K562 (cell line): Measurements from ENCODE around the gene TRPV5. TPM values are rescaled to one million over a fixed set of nuclear protein-coding genes. Genes with fewer than 3 reads are reported as not detected.

Experiments used
- ARID1B ChIP-seq: fragments of 450-650 bp; IDR thresholded peaks from 2 replicates; pipeline ENCODE4 v1.6.1; 2016; ENCODE audit warnings: antibody characterized with exemption, mild to moderate bottlenecking, inconsistent platforms
- CHD4 ChIP-seq: fragments of 200-600 bp; sonication (generic); IDR thresholded peaks from 3 replicates; pipeline ENCODE4 v1.6.1; 2012; ENCODE audit warnings: low read depth, mild to moderate bottlenecking, mixed read lengths, low read length, inconsistent platforms; ENCODE audit not compliant: insufficient read depth, insufficient replicate concordance, poor library complexity, severe bottlenecking
- CLOCK ChIP-seq: fragments of 250-450 bp; sonication (Bioruptor Pico); IDR thresholded peaks from 2 replicates; pipeline ENCODE4 v1.4.0; 2020; ENCODE audit warnings: mild to moderate bottlenecking, moderate library complexity, borderline replicate concordance
- DNMT1 ChIP-seq: fragments of 450-650 bp; IDR thresholded peaks from 2 replicates; pipeline ENCODE4 v1.6.1; 2016; ENCODE audit warnings: antibody characterized with exemption, mild to moderate bottlenecking
- ELF2 ChIP-seq: fragments of 250-450 bp; sonication (Bioruptor Pico); IDR thresholded peaks from 2 replicates; pipeline ENCODE4 v1.5.0; 2021; ENCODE audit warnings: mild to moderate bottlenecking
- HNRNPUL1 ChIP-seq: fragments of 200-400 bp; formaldehyde crosslinking; IDR thresholded peaks from 2 replicates; pipeline ENCODE4 v1.6.1; 2017; ENCODE audit warnings: low read length
- KLF6 ChIP-seq: fragments of 250-450 bp; sonication (Bioruptor Pico); IDR thresholded peaks from 2 replicates; pipeline ENCODE4 v1.4.0; 2020; ENCODE audit warnings: mild to moderate bottlenecking, moderate library complexity, borderline replicate concordance
- MXI1 ChIP-seq: IDR thresholded peaks from 2 replicates; pipeline ENCODE4 v1.6.1; 2011; ENCODE audit warnings: low read depth, mild to moderate bottlenecking, improper control_type of control experiment, low read length
- RBM25 ChIP-seq: fragments of 200-400 bp; formaldehyde crosslinking; IDR thresholded peaks from 2 replicates; pipeline ENCODE4 v1.6.1; 2018; ENCODE audit warnings: low read length, low read depth, moderate library complexity; ENCODE audit not compliant: severe bottlenecking
- TCF15 ChIP-seq: fragments of 250-450 bp; sonication (Bioruptor Pico); IDR thresholded peaks from 2 replicates; pipeline ENCODE4 v1.8.0; 2022; ENCODE audit warnings: moderate library complexity, mild to moderate bottlenecking, inconsistent platforms
- ZNF184 ChIP-seq: sonication (generic); formaldehyde crosslinking; IDR thresholded peaks from 2 replicates; pipeline ENCODE4 v1.5.0; 2020; ENCODE audit warnings: missing genetic modification reagents
- ZNF324 ChIP-seq: fragments of 250-450 bp; sonication (Bioruptor Pico); IDR thresholded peaks from 2 replicates; pipeline ENCODE4 v1.4.0; 2020; ENCODE audit warnings: mild to moderate bottlenecking
- polyA plus RNA-seq, 8 experiments: library from polyadenylated mRNA; depleted of rRNA in 4 of 8; stranded (reverse) in 5 of 8; unstranded in 3 of 8; fragments of >200 nt; fragmentation: Nextera tagmentation in 2 of 8; fragmentation: Illumina TruSeq in 1 of 8; extraction: Ambion mirVana in 2 of 8; extraction: Trizol in 1 of 8; gene quantifications; 2 replicates each; pipeline versions ENCODE4 v1.2.1 to v1.2.3, GENCODE V29; 2011 to 2014; ENCODE audit warnings: inconsistent platforms in 1 of 8, missing spikeins in 1 of 8
- total RNA-seq, 7 experiments: library from RNA; depleted of rRNA in 6 of 7; stranded (reverse); fragments of >200 nt in 6 of 7; fragmentation: Illumina TruSeq in 2 of 7; extraction: Trizol in 2 of 7; gene quantifications; 2 replicates each; pipeline versions ENCODE4 v1.2.1 to v1.2.3, GENCODE V29; 2011 to 2021; ENCODE audit warnings: low replicate concordance in 1 of 7
- TF ChIP-seq, protein P1 (sequence below): fragments of 450-650 bp; IDR thresholded peaks from 2 replicates; pipeline ENCODE4 v1.7.1; 2018; ENCODE audit warnings: mild to moderate bottlenecking, low read depth; ENCODE audit not compliant: partially characterized antibody
- TF ChIP-seq, protein P2 (sequence below), 2 experiments: fragments of 450-650 bp in 1 of 2; IDR thresholded peaks; 2 replicates each; pipeline ENCODE4 v1.6.1; 2011 to 2017; ENCODE audit warnings: low read depth in 2 of 2, antibody characterized with exemption in 1 of 2, borderline replicate concordance in 1 of 2, low read length in 1 of 2, mild to moderate bottlenecking in 1 of 2, mixed read lengths in 1 of 2; ENCODE audit not compliant: control insufficient read depth in 1 of 2
- TF ChIP-seq, protein P3 (sequence below): sonication (generic); formaldehyde crosslinking; IDR thresholded peaks from 2 replicates; pipeline ENCODE4 v1.8.1; 2023; ENCODE audit warnings: mild to moderate bottlenecking, missing genetic modification reagents

Gene TRPV5
- total and polyA plus RNA-seq, 9 of the 15 experiments (the other 6 are each of a cell fraction or from before 2014, with no cell fraction given), result not detected

DNA sequence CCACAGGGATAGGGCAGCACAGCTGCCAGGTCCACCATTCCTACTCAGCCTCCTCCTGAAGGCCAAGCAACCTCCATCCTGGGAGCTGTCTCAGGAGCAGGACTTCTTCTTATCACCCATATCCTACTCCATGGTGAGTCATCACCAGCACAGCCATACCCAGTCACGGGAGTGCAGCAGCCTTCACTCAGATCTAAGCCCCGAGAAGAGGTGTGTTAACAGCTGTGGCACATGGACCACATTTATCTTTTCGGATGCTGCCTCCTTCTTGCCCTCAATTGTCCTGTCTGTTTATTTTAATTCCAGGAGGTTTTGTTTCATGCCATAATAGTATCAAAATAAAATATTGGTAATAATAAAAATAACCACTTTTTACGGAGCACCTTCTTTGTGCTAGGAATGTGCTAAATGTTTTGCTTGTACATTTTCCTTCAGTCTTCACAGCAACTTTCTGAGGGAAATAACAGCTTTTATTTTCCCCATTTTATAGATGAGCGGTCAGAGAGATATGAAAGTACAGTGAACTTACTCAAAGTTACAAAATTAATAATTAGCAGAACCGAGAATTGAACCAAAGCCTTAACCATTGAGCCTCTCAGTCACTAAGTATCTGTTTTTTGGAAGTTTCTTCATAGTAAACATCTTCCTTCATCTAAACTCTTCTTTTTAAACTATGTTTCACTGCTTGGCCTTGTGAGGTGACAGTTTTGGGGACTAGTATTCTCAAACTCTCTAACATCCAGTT lies 31.1 kb upstream of the TRPV5 start (continued):
- TF ChIP-seq, protein P1, sequence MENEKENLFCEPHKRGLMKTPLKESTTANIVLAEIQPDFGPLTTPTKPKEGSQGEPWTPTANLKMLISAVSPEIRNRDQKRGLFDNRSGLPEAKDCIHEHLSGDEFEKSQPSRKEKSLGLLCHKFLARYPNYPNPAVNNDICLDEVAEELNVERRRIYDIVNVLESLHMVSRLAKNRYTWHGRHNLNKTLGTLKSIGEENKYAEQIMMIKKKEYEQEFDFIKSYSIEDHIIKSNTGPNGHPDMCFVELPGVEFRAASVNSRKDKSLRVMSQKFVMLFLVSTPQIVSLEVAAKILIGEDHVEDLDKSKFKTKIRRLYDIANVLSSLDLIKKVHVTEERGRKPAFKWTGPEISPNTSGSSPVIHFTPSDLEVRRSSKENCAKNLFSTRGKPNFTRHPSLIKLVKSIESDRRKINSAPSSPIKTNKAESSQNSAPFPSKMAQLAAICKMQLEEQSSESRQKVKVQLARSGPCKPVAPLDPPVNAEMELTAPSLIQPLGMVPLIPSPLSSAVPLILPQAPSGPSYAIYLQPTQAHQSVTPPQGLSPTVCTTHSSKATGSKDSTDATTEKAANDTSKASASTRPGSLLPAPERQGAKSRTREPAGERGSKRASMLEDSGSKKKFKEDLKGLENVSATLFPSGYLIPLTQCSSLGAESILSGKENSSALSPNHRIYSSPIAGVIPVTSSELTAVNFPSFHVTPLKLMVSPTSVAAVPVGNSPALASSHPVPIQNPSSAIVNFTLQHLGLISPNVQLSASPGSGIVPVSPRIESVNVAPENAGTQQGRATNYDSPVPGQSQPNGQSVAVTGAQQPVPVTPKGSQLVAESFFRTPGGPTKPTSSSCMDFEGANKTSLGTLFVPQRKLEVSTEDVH, result no peak
- TF ChIP-seq RBM25 (no peak), DNMT1 (no peak), ARID1B (peak; percentile 89), MXI1 (no peak), HNRNPUL1 (no peak), KLF6 (CRISPR knock-in tag) (no peak), CHD4 (no peak), TCF15 (no peak), ZNF184 (CRISPR knock-in tag) (no peak), ELF2 (CRISPR knock-in tag) (no peak), ZNF324 (CRISPR knock-in tag) (no peak), CLOCK (CRISPR knock-in tag) (no peak)
- TF ChIP-seq, protein P2, sequence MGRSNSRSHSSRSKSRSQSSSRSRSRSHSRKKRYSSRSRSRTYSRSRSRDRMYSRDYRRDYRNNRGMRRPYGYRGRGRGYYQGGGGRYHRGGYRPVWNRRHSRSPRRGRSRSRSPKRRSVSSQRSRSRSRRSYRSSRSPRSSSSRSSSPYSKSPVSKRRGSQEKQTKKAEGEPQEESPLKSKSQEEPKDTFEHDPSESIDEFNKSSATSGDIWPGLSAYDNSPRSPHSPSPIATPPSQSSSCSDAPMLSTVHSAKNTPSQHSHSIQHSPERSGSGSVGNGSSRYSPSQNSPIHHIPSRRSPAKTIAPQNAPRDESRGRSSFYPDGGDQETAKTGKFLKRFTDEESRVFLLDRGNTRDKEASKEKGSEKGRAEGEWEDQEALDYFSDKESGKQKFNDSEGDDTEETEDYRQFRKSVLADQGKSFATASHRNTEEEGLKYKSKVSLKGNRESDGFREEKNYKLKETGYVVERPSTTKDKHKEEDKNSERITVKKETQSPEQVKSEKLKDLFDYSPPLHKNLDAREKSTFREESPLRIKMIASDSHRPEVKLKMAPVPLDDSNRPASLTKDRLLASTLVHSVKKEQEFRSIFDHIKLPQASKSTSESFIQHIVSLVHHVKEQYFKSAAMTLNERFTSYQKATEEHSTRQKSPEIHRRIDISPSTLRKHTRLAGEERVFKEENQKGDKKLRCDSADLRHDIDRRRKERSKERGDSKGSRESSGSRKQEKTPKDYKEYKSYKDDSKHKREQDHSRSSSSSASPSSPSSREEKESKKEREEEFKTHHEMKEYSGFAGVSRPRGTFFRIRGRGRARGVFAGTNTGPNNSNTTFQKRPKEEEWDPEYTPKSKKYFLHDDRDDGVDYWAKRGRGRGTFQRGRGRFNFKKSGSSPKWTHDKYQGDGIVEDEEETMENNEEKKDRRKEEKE (IDR thresholded peaks at IDR 0.05; ENCODE audit: borderline replicate concordance in 1 of 2, control insufficient read depth in 1 of 2, low read depth in 2 of 2, low read length in 1 of 2), result no peak
- TF ChIP-seq, protein P3, sequence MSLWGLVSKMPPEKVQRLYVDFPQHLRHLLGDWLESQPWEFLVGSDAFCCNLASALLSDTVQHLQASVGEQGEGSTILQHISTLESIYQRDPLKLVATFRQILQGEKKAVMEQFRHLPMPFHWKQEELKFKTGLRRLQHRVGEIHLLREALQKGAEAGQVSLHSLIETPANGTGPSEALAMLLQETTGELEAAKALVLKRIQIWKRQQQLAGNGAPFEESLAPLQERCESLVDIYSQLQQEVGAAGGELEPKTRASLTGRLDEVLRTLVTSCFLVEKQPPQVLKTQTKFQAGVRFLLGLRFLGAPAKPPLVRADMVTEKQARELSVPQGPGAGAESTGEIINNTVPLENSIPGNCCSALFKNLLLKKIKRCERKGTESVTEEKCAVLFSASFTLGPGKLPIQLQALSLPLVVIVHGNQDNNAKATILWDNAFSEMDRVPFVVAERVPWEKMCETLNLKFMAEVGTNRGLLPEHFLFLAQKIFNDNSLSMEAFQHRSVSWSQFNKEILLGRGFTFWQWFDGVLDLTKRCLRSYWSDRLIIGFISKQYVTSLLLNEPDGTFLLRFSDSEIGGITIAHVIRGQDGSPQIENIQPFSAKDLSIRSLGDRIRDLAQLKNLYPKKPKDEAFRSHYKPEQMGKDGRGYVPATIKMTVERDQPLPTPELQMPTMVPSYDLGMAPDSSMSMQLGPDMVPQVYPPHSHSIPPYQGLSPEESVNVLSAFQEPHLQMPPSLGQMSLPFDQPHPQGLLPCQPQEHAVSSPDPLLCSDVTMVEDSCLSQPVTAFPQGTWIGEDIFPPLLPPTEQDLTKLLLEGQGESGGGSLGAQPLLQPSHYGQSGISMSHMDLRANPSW (CRISPR knock-in tag), result no peak
